OCI-LY3 (cell line): Measurements from ENCODE around the gene ARL3.
"Not testable (repeated sequence)": the region's sequence is repeated elsewhere in the genome, so short reads cannot be mapped to it uniquely, and the experiment has no call there.

Experiments
- H2AFZ ChIP-seq: fragments of 200-600, 300-600 bp; shearing (Covaris generic); 2 replicates; pipeline ENCODE4 v1.6.0; 2014; ENCODE audit warnings: antibody characterized with exemption, low read depth, low read length
- H3K27ac ChIP-seq: fragments of 200-600, 300-600 bp; sonication (generic); 2 replicates; pipeline ENCODE4 v1.5.1; 2014; ENCODE audit warnings: mild to moderate bottlenecking, low read length, moderate library complexity, mixed read lengths
- H3K27me3 ChIP-seq: fragments of 200-600, 300-600 bp; sonication (generic); 2 replicates; pipeline ENCODE4 v1.6.1; 2014; ENCODE audit warnings: low read depth, low read length, mixed read lengths
- H3K36me3 ChIP-seq: fragments of 200-600, 300-600 bp; sonication (generic); replicated peaks from 2 replicates; pipeline ENCODE3; 2014; ENCODE audit warnings: low read depth, low read length, mixed read lengths
- H3K4me1 ChIP-seq: fragments of 300-600, 200-600 bp; sonication (generic); 2 replicates; pipeline ENCODE4 v1.6.1; 2014; ENCODE audit warnings: low read length, mixed read lengths
- H3K4me2 ChIP-seq: fragments of 200-600, 300-600 bp; sonication (generic); 2 replicates; pipeline ENCODE4 v1.6.1; 2014; ENCODE audit warnings: low read length, mixed read lengths
- H3K4me3 ChIP-seq: fragments of 300-600, 200-600 bp; sonication (generic); 2 replicates; pipeline ENCODE4 v1.5.1; 2014; ENCODE audit warnings: antibody characterized with exemption, mild to moderate bottlenecking, low read length, moderate library complexity
- H3K79me2 ChIP-seq: fragments of 300-600, 200-600 bp; shearing (Covaris generic); 2 replicates; pipeline ENCODE4 v1.6.1; 2014; ENCODE audit warnings: mild to moderate bottlenecking, low read length, mixed read lengths
- H3K9ac ChIP-seq: fragments of 300-600, 200-600 bp; shearing (Covaris generic); 2 replicates; pipeline ENCODE4 v1.6.0; 2014; ENCODE audit warnings: mild to moderate bottlenecking, low read length, moderate library complexity
- H3K9me3 ChIP-seq: fragments of 200-600, 300-600 bp; shearing (Covaris generic); 2 replicates; pipeline ENCODE4 v1.6.1; 2014; ENCODE audit warnings: low read length, mixed read lengths; ENCODE audit not compliant: insufficient read depth
- H4K20me1 ChIP-seq: fragments of 200-600, 300-600 bp; sonication (generic); 2 replicates; pipeline ENCODE4 v1.6.1; 2016; ENCODE audit warnings: low read length, mixed read lengths; ENCODE audit not compliant: insufficient read depth
- CTCF ChIP-seq: fragments of 200-600, 300-600 bp; sonication (generic); IDR thresholded peaks from 2 replicates; pipeline ENCODE4 v1.5.1; 2014; ENCODE audit warnings: antibody characterized with exemption, low read length, low read depth
- EZH2phosphoT487 ChIP-seq: fragments of 200-600 bp; shearing (Covaris generic); IDR thresholded peaks from 2 replicates; pipeline ENCODE4 v1.6.1; 2018; ENCODE audit warnings: antibody characterized with exemption, mixed run types, low read depth

Gene ARL3

GRCh38 chr10:102670871-102671434 lies 43.2 kb downstream of the ARL3 start:
- TF ChIP-seq EZH2phosphoT487 = no peak
- TF ChIP-seq CTCF = no peak
- H3K36me3 ChIP-seq = no peaks in the 10 kb centered on the region
- H3K27ac ChIP-seq = no peak overlapping the region
- no peaks in the 10 kb centered on the region for H4K20me1 ChIP-seq
- H3K27me3 ChIP-seq = no peaks in the 10 kb centered on the region
- no peak overlapping the region for H3K4me2 ChIP-seq
- H3K79me2 ChIP-seq = no peaks in the 10 kb centered on the region
- H2AFZ ChIP-seq = no peak overlapping the region
- no peaks in the 10 kb centered on the region for H3K9me3 ChIP-seq
- peaks cover 4% of the 10 kb centered on the region for H3K4me1 ChIP-seq
- no peak overlapping the region for H3K4me3 ChIP-seq
- no peak overlapping the region for H3K9ac ChIP-seq

- no peak overlapping the region for H3K4me3 ChIP-seq
- H3K27me3 ChIP-seq = no peaks in the 10 kb centered on the region
- no peaks in the 10 kb centered on the region for H3K9me3 ChIP-seq
- no peaks in the 10 kb centered on the region for H3K4me1 ChIP-seq
- H3K79me2 ChIP-seq = no peaks in the 10 kb centered on the region
- H4K20me1 ChIP-seq = no peaks in the 10 kb centered on the region
- H3K36me3 ChIP-seq = no peaks in the 10 kb centered on the region
- H3K27ac ChIP-seq = no peak overlapping the region
- H3K9ac ChIP-seq = no peak overlapping the region
- TF ChIP-seq CTCF (no peak; the same call in 1 of the 2 replicates), EZH2phosphoT487 (no peak)
- H3K4me2 ChIP-seq = no peak overlapping the region
- H2AFZ ChIP-seq = no peak overlapping the region
These were observed 44.0 kb downstream of the ARL3 start for GRCh38 chr10:102670065-102670670.

- H3K27ac ChIP-seq = no peak overlapping the region
- H3K36me3 ChIP-seq = no peaks in the 10 kb centered on the region
- no peaks in the 10 kb centered on the region for H3K4me1 ChIP-seq
- no peaks in the 10 kb centered on the region for H3K27me3 ChIP-seq
- no peak overlapping the region for H3K4me3 ChIP-seq
- no peak overlapping the region for H3K9ac ChIP-seq
- H3K9me3 ChIP-seq = no peaks in the 10 kb centered on the region
- H4K20me1 ChIP-seq = no peaks in the 10 kb centered on the region
- TF ChIP-seq EZH2phosphoT487 (no peak), CTCF (peak; percentile 57)
- H2AFZ ChIP-seq = no peak overlapping the region
- H3K79me2 ChIP-seq = no peaks in the 10 kb centered on the region
- no peak overlapping the region for H3K4me2 ChIP-seq
These were observed 44.8 kb downstream of the ARL3 start for GRCh38 chr10:102669206-102670064.

GRCh38 chr10:102668326-102669107 lies 45.7 kb downstream of the ARL3 start:
- no peaks in the 10 kb centered on the region for H3K79me2 ChIP-seq
- TF ChIP-seq CTCF = no peak
- no peak for TF ChIP-seq EZH2phosphoT487
- no peak overlapping the region for H3K27ac ChIP-seq
- no peaks in the 10 kb centered on the region for H4K20me1 ChIP-seq
- no peaks in the 10 kb centered on the region for H3K4me1 ChIP-seq
- no peak overlapping the region for H3K9ac ChIP-seq
- no peaks in the 10 kb centered on the region for H3K36me3 ChIP-seq
- H3K4me3 ChIP-seq = no peak overlapping the region
- no peaks in the 10 kb centered on the region for H3K27me3 ChIP-seq
- no peak overlapping the region for H3K4me2 ChIP-seq
- no peaks in the 10 kb centered on the region for H3K9me3 ChIP-seq
- H2AFZ ChIP-seq = no peak overlapping the region

- not testable (repeated sequence) for H3K4me3 ChIP-seq, H3K9me3 ChIP-seq, H3K27me3 ChIP-seq, H3K27ac ChIP-seq, H3K4me2 ChIP-seq, H3K9ac ChIP-seq, H3K4me1 ChIP-seq, H2AFZ ChIP-seq, H4K20me1 ChIP-seq, H3K36me3 ChIP-seq, H3K79me2 ChIP-seq
These were observed 46.8 kb downstream of the ARL3 start for GRCh38 chr10:102667411-102667810.
